ENCODE measurements around the gene FAM181A.

FAM181A gene

DNA sequence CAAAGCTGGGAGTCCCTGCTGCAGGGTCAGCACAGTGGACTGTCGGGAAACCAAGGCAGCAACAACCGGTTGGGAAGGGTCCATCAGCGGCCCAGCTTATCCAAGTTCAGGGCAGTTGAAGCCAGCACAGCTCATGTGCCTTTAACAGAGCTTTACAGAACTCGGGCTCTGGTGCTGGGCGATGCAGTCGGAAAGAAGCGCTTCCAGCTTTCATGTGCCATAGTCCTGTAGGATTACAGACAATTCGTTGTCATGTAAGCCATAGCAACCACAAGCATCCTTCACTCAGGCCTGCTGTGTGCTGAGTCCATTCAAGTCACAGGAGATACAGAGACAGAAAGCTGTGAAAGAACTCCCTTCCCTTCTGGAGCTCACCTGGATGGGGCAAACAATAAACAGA, 3.5 kb upstream of the FAM181A start:
- Histone ChIP-seq H3K27me3 (no peaks in the 10 kb centered on the region), H3K4me3 (ENCODE audit: low read depth in 1 of 2, low read length in 1 of 2) (no peak overlapping the region), H3K27ac (no peak overlapping the region), H3K9me3 (no peaks in the 10 kb centered on the region), H3K36me3 (no peaks in the 10 kb centered on the region), H3K4me1 (ENCODE audit: control insufficient read depth in 1 of 2, insufficient read depth in 1 of 2, low read depth in 1 of 2, low read length in 1 of 2) (no peaks in the 10 kb centered on the region)
- TF ChIP-seq, protein P1, sequence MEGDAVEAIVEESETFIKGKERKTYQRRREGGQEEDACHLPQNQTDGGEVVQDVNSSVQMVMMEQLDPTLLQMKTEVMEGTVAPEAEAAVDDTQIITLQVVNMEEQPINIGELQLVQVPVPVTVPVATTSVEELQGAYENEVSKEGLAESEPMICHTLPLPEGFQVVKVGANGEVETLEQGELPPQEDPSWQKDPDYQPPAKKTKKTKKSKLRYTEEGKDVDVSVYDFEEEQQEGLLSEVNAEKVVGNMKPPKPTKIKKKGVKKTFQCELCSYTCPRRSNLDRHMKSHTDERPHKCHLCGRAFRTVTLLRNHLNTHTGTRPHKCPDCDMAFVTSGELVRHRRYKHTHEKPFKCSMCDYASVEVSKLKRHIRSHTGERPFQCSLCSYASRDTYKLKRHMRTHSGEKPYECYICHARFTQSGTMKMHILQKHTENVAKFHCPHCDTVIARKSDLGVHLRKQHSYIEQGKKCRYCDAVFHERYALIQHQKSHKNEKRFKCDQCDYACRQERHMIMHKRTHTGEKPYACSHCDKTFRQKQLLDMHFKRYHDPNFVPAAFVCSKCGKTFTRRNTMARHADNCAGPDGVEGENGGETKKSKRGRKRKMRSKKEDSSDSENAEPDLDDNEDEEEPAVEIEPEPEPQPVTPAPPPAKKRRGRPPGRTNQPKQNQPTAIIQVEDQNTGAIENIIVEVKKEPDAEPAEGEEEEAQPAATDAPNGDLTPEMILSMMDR (IDR thresholded peaks at IDR 0.05) = no peak

DNA sequence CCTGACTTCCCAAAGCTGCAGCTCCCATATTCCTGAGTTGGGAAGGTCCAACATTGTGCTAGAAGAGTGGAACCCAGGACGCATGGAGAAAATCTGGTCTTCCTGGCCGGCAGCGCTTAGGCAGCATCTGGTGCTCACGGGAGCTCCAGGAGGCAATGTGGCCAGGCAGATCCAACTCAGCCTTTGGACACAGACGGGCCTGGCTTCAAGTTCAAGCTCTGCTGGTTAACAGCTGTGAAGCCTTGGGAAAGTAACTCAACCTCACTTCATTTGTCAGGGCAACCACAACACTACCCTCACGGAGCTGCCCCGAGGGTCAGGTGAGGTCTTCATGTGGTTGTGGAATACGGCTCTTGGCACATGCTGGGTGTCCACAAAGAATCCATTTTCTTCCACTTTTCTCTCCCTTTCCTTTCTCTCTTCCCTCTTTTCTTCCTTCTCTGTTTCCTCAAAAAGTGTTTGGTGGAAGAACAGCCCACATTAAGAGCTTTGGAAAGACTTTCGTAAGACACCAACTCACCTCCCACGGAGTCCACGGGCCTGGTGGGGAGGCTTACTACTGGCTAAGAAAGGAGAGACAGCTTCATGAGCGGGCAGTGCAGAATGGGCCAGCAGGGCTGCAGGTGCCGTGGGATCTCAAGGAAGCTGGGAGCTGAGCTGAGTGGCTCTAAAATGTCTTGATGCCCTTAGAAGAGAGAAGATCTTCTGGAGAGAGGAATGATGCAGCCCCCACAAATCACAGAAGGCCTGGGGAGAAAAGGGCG, 2.4 kb upstream of the FAM181A start:
- Histone ChIP-seq H3K27ac (no peak overlapping the region), H3K36me3 (no peaks in the 10 kb centered on the region)

DNA sequence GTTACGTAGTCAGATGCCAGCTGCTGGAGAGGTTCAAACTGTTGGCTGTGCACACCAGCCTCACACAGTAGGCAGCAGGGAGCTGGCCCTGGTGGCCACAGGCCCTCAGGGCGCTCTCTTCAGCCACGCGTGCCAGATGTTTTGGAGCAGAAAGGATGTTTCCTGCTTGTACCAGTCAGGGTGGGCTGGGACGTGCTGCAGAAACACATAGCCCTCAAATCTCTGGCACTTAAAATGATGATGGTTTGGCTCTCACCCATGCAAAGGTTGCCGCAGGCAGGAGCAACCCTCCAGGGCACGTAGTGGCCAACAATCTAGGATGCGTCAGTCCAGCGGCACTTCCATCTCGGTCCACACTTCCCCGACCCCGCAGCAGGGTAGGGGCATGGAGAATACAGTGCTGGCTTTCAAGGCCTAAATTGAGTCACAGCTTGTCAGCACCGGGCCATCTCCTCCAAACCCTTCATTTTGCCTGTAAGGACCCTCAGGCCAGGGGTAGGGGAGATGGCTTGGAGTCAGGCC, 1.7 kb upstream of the FAM181A start:
- TF ChIP-seq, protein P1 (IDR thresholded peaks at IDR 0.05) = no peak
- Histone ChIP-seq H3K4me3 (ENCODE audit: low read depth in 1 of 2, low read length in 1 of 2) (no peak overlapping the region), H3K4me1 (ENCODE audit: control insufficient read depth in 1 of 2, insufficient read depth in 1 of 2, low read depth in 1 of 2, low read length in 1 of 2) (no peaks in the 10 kb centered on the region), H3K36me3 (no peaks in the 10 kb centered on the region), H3K27ac (no peak overlapping the region), H3K9me3 (no peaks in the 10 kb centered on the region), H3K27me3 (no peaks in the 10 kb centered on the region)

More for the DNA sequence above, 2.4 kb upstream of the FAM181A start:
- Histone ChIP-seq H3K27me3 (no peaks in the 10 kb centered on the region), H3K4me1 (ENCODE audit: control insufficient read depth in 1 of 2, insufficient read depth in 1 of 2, low read depth in 1 of 2, low read length in 1 of 2) (no peaks in the 10 kb centered on the region), H3K9me3 (no peaks in the 10 kb centered on the region), H3K4me3 (ENCODE audit: low read depth in 1 of 2, low read length in 1 of 2) (no peak overlapping the region)
- TF ChIP-seq, protein P1 (IDR thresholded peaks at IDR 0.05) = no peak

DNA sequence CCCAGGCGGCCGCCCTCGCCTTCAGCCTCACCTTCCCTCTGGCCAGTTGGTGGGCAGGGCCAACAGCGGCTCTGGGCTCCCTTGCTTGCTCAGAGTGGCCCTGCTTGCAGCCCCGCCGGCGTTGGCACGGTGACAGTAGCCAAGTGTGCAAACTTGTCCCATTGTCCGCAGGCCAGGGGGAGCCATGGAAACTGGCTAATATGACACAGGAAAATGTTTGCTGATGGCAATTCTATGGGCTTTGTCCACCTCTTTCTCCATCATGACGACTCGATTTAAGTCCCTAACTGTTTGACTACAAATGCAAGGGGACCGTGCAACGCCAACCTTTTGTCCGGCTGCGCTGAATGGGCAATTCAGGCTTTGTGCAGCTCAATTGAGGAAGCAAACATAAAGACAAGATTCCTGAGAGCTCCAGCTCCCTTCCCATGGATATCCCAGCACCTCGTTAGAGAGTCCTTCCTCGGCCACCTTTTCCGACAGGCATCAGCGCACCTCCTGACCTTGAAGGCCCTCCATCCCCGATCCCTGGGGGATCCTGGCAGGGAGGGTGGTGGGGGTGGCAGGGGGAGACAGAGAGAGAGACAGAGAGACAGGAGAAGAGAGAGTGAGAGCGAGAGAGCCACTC, 785 bp upstream of the FAM181A start:
- Histone ChIP-seq H3K4me3 (ENCODE audit: low read depth in 1 of 2, low read length in 1 of 2) (no peak overlapping the region), H3K9me3 (no peaks in the 10 kb centered on the region), H3K4me1 (ENCODE audit: control insufficient read depth in 1 of 2, insufficient read depth in 1 of 2, low read depth in 1 of 2, low read length in 1 of 2) (no peaks in the 10 kb centered on the region), H3K27me3 (no peaks in the 10 kb centered on the region), H3K27ac (no peak overlapping the region), H3K36me3 (no peaks in the 10 kb centered on the region)
- TF ChIP-seq, protein P1 (IDR thresholded peaks at IDR 0.05) = no peak

DNA sequence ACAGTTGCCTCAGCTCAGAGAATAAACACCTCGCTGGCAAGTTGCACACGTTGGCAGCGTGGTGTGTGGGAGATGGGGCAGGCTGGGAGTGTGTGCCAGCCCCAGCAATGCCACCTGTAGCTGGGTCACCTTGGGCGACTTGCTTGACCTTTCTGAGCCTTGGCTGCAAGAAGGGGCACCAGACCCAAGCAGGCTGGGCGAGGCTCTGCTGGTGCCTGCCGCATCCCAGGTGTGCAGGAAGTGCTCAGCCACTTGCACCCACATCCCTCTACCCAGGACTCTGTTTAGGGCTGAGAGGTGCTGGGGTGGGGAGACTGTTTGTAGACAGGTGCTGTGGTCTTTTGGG, 629 bp downstream of the FAM181A start:
- no peaks in the 10 kb centered on the region for H3K27me3 ChIP-seq
- H3K36me3 ChIP-seq = no peaks in the 10 kb centered on the region
- TF ChIP-seq, protein P1 (IDR thresholded peaks at IDR 0.05) = no peak
- no peak overlapping the region for H3K27ac ChIP-seq
- no peak overlapping the region for H3K4me3 ChIP-seq (ENCODE audit: low read depth in 1 of 2, low read length in 1 of 2)
- H3K4me1 ChIP-seq (ENCODE audit: control insufficient read depth in 1 of 2, insufficient read depth in 1 of 2, low read depth in 1 of 2, low read length in 1 of 2) = no peaks in the 10 kb centered on the region
- H3K9me3 ChIP-seq = no peaks in the 10 kb centered on the region

All from neutrophil (primary cell).